Measurements from ENCODE around the gene ZFP91.

ZFP91 gene

DNA sequence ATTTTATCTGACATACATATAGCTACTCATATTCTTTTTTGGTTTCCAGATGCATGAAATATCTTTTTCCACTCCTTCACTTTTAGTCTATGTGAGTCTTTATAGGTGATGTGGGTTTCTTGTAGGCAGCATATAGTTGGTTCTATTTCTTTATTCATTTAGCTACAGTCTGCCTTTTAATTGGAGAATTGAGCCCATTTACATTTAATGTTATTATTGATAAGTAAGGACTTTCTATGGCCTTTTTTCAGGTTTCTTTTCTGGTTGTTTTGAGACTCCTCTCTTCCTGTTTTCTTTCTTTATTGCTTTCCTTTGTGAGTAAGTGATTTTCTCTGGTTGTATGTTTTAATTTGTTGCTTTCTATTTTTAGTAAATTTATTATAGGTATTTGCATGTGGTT lies 70.8 kb downstream of the ZFP91 start:
- in situ Hi-C loops (cut with MboI; ENCODE audit: low pct_unique_long_range_greater_than_20kb, low sequenced_read_pairs): loop anchor here (25.0 kb wide), 1 partner anchor 263 kb away; no protein-coding TSS in a partner anchor
- no peak for DNase-seq

DNA sequence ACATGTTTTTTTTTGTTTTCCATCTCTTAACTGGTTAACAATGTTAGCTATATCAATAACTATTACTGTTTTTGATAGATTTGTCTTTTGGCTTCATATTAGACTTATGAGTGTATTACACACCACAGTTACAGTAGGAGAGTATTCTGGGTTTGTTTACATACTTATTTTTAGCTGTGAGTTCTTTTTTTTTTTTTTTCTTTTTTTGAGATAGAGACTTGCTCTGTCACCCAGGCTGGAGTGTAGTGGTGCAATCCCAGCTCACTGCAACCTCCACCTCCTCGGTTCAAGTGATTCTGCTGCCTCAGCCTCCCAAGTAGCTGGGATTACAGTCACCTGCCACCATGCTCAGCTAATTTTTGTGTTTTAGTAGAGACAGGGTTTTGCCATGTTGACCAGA lies 71.6 kb downstream of the ZFP91 start:
- no peak for DNase-seq
- in situ Hi-C loops (cut with MboI; ENCODE audit: low pct_unique_long_range_greater_than_20kb, low sequenced_read_pairs): no loop called here

DNA sequence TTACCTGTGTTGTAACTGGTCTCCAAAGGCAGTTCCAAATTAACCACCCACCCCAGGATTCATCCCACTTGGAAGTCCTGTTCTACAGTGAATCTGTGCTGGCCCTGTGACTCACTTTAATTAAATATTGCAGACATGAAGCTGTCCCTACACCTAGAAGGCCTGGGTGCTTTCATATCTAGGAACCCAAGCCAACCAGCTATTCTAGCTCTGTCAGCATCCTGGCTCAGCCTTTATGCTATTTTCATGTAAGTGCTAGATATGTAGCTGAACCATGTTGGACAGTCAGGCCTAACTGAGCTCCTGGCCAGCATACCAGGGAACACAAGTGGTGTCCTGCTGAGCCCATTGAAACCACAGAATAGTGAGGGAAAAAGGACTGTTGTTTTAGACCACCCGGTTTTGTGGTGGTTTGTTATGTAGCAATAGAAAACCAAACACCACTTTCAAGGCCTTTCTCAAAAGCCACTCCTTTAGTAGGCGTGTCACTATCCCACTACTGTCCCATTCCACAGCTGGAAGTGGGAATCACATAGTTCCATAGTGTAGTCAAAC lies 73.9 kb downstream of the ZFP91 start:
- in situ Hi-C loops (cut with MboI; ENCODE audit: low pct_unique_long_range_greater_than_20kb, low sequenced_read_pairs): no loop called here
- no peak for DNase-seq

DNA sequence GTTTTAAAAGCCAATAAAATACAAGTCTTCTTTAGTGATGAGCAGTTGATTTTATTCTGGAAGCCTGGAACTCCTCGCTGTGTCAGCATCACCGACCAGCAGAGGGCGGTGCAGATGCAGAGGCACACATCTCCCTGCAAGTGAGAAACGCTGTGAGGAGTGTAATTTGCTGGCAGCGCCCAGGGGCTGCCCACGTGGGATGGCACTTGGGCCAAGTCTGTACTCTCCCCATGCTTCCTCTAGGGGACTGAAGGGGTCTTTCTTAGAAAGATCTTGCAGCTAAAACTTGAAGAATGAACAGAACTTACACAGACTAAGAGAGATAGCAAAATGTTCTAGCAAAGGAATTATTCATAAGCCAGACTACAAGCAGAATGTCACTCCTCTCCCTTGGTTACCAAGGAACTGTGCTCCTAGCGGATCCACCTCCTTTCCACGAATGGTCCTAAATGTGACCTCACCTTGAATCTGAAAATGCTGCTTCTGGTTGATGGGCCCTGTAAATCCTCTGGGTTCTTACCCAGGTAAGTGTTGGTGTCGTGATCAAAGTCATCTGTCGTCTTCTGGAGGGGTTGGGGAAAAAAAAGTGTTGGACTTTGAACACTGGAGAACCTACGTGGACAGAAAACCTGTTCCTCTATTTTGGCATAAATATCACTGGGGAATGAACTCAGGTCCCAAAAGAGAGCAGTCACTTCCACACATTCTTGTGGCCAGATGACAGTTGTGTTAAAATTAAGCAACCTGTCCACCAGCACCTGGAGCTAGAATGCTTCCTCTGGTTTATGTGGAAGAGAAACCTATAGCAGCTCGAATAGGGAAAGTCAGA lies 75.4 kb downstream of the ZFP91 start:
- in situ Hi-C loops (cut with MboI; ENCODE audit: low pct_unique_long_range_greater_than_20kb, low sequenced_read_pairs): no loop called here
- peak; percentile 84 for DNase-seq

DNA sequence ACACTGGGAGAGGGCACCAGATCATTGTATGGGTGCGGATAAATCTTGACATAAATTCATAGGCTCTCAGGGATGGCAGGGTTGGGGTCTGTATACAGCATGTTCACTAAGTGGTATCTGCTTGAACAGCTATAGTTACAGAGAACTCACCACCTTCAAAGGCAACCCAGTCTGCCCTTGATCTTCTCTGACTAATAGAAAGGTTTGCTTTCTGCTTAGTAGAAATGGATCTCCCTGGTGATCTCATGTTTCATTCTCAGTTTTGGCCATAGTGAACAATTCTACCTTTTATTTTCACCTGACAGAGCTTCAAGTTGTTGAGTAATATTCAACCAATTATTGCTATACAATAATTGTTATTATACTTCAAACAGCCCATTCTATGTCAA lies 76.0 kb downstream of the ZFP91 start:
- in situ Hi-C loops (cut with MboI; ENCODE audit: low pct_unique_long_range_greater_than_20kb, low sequenced_read_pairs): no loop called here
- DNase-seq: no peak

DNA sequence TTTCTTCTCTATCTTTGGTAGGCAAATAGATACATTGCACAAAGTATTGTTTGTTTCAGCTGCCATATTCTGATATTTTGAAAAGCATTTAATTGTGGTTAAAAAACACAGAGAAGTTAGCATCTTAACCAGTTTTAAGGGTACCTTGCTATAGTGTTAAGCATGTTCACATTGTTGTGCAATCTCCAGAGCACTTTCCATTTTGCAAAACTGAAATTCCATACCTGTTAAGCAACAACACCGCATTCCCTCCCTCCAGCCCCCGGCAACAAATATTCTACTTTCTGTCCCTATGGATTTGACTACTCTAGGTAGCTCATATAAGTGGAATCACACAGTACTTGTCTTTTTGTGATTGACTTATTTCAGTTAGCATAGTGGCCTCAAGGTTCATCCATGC lies 77.5 kb downstream of the ZFP91 start:
- DNase-seq: no peak
- in situ Hi-C loops (cut with MboI; ENCODE audit: low pct_unique_long_range_greater_than_20kb, low sequenced_read_pairs): no loop called here

DNA sequence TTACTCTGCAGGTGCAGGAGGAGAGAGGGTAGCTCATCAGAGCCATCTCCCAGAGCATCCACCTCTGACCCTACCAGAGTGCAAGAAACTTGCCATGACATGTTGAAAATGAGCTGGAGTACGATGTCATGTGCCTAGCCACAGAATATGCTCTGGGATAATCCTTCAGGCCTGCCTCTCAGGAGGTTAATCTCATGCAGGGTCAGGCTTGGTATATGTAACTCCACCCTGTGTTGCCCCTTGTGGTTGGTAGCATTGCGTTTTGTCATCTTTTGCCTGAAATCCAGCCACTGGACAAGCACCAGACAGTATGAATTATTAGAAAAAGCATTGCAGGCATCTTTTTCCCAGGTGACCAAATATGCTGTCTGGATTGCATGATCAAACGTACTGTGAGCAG lies 79.8 kb downstream of the ZFP91 start:
- no peak for DNase-seq
- in situ Hi-C loops (cut with MboI; ENCODE audit: low pct_unique_long_range_greater_than_20kb, low sequenced_read_pairs): no loop called here

DNA sequence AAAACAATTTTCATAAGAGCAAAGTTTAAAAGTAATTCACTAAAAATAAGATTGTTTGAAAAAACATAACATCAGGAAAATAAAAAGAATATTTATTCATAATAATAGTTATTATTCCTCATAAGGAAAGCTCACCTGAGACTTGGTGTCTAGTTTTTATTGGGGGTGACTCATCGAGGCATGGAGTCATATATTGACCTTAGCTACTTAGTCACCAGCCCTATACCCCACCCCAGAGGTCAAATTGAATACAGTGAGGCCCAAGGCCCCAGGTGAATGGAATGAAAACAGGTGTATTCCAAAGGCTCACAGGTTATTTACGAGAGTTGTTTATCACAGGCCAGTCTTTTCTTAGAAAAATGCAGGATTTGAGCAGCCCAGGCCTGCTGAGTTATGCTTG lies 80.5 kb downstream of the ZFP91 start:
- DNase-seq: no peak
- in situ Hi-C loops (cut with MboI; ENCODE audit: low pct_unique_long_range_greater_than_20kb, low sequenced_read_pairs): no loop called here

DNA sequence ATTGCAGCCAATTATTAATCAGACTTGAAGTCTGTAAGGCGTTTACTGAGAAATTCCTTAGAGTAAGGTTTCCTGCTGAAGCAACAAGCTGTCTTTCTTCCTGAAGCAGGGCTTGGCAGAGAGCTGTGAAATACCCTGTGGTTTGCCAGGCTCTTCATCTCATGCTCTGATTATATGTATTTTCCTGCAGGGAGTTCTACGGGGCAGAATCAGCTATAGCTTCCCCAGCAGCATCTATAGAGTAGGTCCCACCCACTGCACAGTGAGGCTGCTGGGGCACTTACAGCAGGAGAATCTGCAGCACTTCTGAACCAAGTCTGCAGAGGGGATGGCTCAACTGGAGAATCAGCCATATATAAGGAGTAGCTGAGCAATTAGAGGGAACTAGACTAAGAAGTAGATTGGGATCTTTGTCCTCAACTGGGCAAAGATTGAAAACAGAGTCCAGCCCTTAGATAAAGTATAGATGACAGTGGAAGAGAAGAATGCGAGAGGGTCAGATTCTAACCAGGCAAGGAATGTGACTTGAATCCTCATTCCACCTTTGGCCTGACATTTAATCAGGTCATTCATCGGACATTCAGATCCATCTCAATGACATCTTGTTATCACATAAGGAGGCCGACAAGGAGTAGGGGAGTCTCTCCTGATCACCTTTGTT lies 81.2 kb downstream of the ZFP91 start:
- no peak for DNase-seq
- in situ Hi-C loops (cut with MboI; ENCODE audit: low pct_unique_long_range_greater_than_20kb, low sequenced_read_pairs): no loop called here

Data from KBM-7 (cell line).